ENCODE results near the gene KREMEN1. TPM values are rescaled to one million over a fixed set of nuclear protein-coding genes. Genes with fewer than 3 reads are reported as not detected.

Gene KREMEN1
- total RNA-seq, 6 donors from 2014 or later, result 8.4 to 24.3 (median 15.9) TPM

DNA sequence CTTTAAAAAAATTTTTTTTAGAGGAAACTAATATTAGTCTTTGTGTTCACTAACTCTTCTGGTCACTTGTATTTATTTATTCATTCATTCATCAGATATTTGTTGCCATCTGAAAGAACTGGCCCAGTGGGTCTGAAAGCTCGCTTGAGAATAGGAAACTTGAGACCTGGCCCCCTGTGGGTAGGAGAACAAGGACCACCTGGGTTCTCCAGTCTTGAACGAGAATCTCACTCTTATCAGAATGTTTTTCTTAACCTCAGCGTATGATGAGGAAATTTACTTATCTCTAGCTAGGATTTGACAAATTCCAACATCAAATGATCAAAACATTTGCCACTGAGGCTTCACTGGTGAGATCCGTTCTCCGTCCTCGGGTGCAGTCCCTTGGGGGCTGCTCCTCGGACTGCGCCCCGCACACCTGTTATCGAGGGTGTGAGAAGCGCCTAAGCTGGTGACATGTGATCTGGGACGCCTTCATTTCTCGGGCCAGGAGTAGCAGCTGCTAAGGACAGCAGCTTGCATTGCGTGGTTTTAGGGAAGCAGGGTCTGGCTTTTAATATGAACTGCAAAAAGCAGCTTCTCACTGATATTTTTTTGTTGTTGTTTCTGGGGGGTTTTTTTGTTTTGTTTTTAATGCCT lies 17.5 kb upstream of the KREMEN1 start:
- WGBS, 2 donors, result 79 to 84% methylated on average over 14 of the region's 14 CpGs
- peaks cover 4 to 9% (median 7%) of the 10 kb centered on the region in 4 donors for H3K36me3 ChIP-seq
- ATAC-seq (ENCODE audit: low FRiP score in 2 of 2) (no peak), DNase-seq (peak in 1 of 2 donors; percentile 35)
- H3K27me3 ChIP-seq, result no peaks in the 10 kb centered on the region
- no peaks in the 10 kb centered on the region for H3K9me3 ChIP-seq
- H3K4me3 ChIP-seq, result no peak overlapping the region
- H3K27ac ChIP-seq, result no peak overlapping the region
- no peaks in the 10 kb centered on the region for H3K4me1 ChIP-seq
- TF ChIP-seq EP300 (IDR thresholded peaks at IDR 0.05), result no peak
- TF ChIP-seq POLR2A (IDR thresholded peaks at IDR 0.05), result no peak
- TF ChIP-seq, protein P1, sequence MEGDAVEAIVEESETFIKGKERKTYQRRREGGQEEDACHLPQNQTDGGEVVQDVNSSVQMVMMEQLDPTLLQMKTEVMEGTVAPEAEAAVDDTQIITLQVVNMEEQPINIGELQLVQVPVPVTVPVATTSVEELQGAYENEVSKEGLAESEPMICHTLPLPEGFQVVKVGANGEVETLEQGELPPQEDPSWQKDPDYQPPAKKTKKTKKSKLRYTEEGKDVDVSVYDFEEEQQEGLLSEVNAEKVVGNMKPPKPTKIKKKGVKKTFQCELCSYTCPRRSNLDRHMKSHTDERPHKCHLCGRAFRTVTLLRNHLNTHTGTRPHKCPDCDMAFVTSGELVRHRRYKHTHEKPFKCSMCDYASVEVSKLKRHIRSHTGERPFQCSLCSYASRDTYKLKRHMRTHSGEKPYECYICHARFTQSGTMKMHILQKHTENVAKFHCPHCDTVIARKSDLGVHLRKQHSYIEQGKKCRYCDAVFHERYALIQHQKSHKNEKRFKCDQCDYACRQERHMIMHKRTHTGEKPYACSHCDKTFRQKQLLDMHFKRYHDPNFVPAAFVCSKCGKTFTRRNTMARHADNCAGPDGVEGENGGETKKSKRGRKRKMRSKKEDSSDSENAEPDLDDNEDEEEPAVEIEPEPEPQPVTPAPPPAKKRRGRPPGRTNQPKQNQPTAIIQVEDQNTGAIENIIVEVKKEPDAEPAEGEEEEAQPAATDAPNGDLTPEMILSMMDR (IDR thresholded peaks at IDR 0.05), result no peak
- no peak for TF ChIP-seq POLR2AphosphoS5 (IDR thresholded peaks at IDR 0.05)

DNA sequence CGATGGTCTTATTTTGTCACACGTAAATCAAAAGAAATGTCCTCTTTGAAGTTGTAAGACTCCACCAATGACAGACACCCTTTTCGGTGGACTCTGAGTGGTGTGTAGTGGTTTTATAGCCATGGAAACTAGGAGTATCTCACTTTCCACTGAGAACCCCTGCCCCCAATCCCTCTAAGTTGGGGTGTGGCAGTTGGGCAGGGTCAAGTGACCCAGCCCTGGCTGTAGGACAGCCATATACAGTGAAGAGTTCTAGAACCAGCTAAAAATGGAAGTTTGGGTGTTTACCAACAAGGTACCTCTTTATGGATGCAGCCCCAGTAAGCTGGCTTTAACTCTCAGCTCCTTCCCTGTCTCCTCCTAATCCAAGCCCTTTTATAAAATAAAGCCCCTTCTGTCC lies 16.4 kb upstream of the KREMEN1 start:
- no peaks in the 10 kb centered on the region for H3K27me3 ChIP-seq
- H3K4me1 ChIP-seq, result no peaks in the 10 kb centered on the region
- 87 to 94% methylated on average over 3 of the region's 3 CpGs for WGBS, 2 donors
- H3K4me3 ChIP-seq, result no peak overlapping the region
- DNase-seq (no peak), ATAC-seq (ENCODE audit: low FRiP score in 2 of 2) (no peak)
- H3K9me3 ChIP-seq, result no peaks in the 10 kb centered on the region
- TF ChIP-seq POLR2A (IDR thresholded peaks at IDR 0.05), result no peak
- TF ChIP-seq, protein P1 (IDR thresholded peaks at IDR 0.05), result no peak
- no peak for TF ChIP-seq EP300 (IDR thresholded peaks at IDR 0.05)
- TF ChIP-seq POLR2AphosphoS5 (IDR thresholded peaks at IDR 0.05), result no peak
- no peak overlapping the region for H3K27ac ChIP-seq
- H3K36me3 ChIP-seq, result no peaks in the 10 kb centered on the region

DNA sequence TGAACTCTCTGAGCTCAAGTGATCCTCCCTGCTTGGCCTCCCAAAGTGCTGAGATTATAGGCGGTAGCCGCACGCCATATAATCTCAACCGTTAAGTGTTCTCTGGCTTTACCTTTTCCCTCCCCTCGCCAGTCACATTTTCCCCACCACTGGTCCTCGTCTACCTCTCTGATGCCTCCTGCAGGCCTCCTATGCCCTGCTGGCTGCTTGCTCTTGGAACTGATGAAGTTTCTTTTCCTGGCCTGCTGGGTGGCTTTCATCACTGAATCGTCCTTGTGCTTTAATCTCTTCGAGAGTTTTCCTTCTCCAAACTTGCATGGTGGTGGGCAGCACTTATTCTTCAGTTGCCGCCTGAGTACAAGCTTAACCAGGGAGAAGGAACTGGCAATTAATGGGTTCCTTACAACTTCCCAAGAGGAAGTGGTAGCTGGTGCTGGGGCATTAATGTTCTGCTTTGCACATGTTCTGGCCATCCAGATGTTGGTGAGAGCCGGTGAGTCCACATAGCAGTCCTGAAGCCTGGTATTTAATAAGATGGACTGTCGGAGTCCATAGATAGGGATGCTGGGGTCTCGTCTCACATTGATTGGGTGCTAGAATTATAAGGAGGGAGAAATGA lies 12.5 kb upstream of the KREMEN1 start:
- Histone ChIP-seq H3K4me3 (no peak overlapping the region), H3K27me3 (no peaks in the 10 kb centered on the region), H3K36me3 (no peaks in the 10 kb centered on the region), H3K27ac (no peak overlapping the region), H3K9me3 (no peaks in the 10 kb centered on the region), H3K4me1 (no peaks in the 10 kb centered on the region)
- DNase-seq (no peak), ATAC-seq (ENCODE audit: low FRiP score in 2 of 2) (no peak)
- 78% methylated on average over 12 of the region's 12 CpGs for WGBS, 2 donors
- TF ChIP-seq EP300 (IDR thresholded peaks at IDR 0.05), result no peak
- TF ChIP-seq POLR2A (IDR thresholded peaks at IDR 0.05), result no peak
- TF ChIP-seq POLR2AphosphoS5 (IDR thresholded peaks at IDR 0.05), result no peak
- TF ChIP-seq, protein P1 (IDR thresholded peaks at IDR 0.05), result no peak

DNA sequence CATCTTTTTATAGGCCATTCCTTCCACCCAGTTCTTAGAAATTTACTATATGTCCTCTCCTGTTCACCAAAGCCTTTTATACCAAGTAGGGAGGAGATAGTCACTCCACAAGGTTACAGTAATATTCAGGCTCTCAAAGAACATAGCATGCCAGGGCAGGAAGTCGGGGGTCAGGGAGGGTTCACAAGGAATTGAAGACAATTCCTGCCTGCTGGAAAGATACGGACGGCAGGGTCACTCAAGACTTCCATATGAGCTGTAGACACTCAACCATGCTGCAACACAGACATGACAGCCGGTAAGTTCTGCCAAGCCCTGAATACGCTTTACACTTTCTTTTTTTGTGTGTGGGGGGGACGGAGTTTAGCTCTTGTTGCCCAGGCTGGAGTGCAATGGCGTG lies 11.9 kb upstream of the KREMEN1 start:
- H3K4me3 ChIP-seq, result no peak overlapping the region
- H3K36me3 ChIP-seq, result no peaks in the 10 kb centered on the region
- TF ChIP-seq POLR2AphosphoS5 (IDR thresholded peaks at IDR 0.05) (no peak), POLR2A (IDR thresholded peaks at IDR 0.05) (no peak), EP300 (IDR thresholded peaks at IDR 0.05) (no peak)
- TF ChIP-seq, protein P1 (IDR thresholded peaks at IDR 0.05), result no peak
- ATAC-seq (ENCODE audit: low FRiP score in 2 of 2) (no peak), DNase-seq (no peak)
- H3K9me3 ChIP-seq, result no peaks in the 10 kb centered on the region
- 55 to 61% methylated on average over 7 of the region's 7 CpGs for WGBS, 2 donors
- H3K27ac ChIP-seq, result no peak overlapping the region
- no peaks in the 10 kb centered on the region for H3K27me3 ChIP-seq
- no peaks in the 10 kb centered on the region for H3K4me1 ChIP-seq

DNA sequence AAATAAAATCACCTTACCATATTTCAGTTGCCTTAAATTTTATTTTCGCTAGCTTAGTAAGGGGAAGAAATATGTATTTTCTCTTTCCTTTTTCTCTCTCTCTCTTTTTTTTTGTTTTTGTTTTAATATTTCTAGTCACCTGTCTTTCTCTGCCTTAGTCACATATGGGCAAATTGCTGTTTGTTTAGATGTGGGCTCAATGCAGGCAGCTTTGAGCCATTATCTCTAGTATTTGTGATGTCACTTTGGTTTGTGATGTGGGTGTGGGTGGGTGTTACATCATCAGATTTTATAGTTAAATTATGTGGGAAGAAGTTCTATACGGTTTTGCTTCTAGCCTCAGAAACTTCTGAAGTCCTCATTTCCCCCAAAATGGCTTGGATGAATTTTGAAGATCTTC lies 11.1 kb upstream of the KREMEN1 start, which contains the start of gene C22orf31:
Gene C22orf31 (minus strand): TSS at position 59 of the 400 bp plus-strand sequence. CDS start 39 bp downstream, at position 20.
- Histone ChIP-seq H3K4me3 (no peak within 1 kb of the TSS), H3K36me3 (no peaks in the 10 kb centered on the region), H3K4me1 (no peaks in the 10 kb centered on the region), H3K27ac (no peak within 1 kb of the TSS), H3K9me3 (no peaks in the 10 kb centered on the region), H3K27me3 (no peaks in the 10 kb centered on the region)
- ATAC-seq (ENCODE audit: low FRiP score in 2 of 2) (no peak), DNase-seq (no peak)
- 62 to 67% methylated on average over 2 of the region's 2 CpGs for WGBS, 2 donors
- TF ChIP-seq EP300 (IDR thresholded peaks at IDR 0.05) (no peak), POLR2AphosphoS5 (IDR thresholded peaks at IDR 0.05) (no peak), POLR2A (IDR thresholded peaks at IDR 0.05) (no peak)

All from upper lobe of left lung (tissue), 6 donors.